ENCODE data around the gene VSX1.

- no peak for TF ChIP-seq POLR2A (IDR thresholded peaks at IDR 0.05; ENCODE audit: extremely low read depth, insufficient read length)
- no peak for TF ChIP-seq CTCF (IDR thresholded peaks at IDR 0.05; ENCODE audit: low read depth, low read length)
- TF ChIP-seq MYC (IDR thresholded peaks at IDR 0.05; ENCODE audit: low read depth, low read length) = no peak
- no peak for TF ChIP-seq MAX (IDR thresholded peaks at IDR 0.05; ENCODE audit: low read depth, low read length)
Observed at GRCh38 chr20:25061103-25061799, 20.7 kb downstream of the VSX1 start.

Data from NB4 (cell line).